Stimulated activated CD4-positive, alpha-beta T cell treated with anti-CD3 and anti-CD28 coated beads, TNF-alpha, amount 100 ng/mL, for 48 hours (primary cell): ENCODE data around the gene FAM81A.
"Not testable (repeated sequence)": the region's sequence is repeated elsewhere in the genome, so short reads cannot be mapped to it uniquely, and the experiment has no call there.

Source experiments
- DNase-seq, 3 donors: peaks; one replicate each; pipeline ENCODE4 v3.0.0-alpha.2; 2020; ENCODE audit warnings: low read depth in 3 of 3

The FAM81A gene

GRCh38 chr15:59424616-59425015 is 13.4 kb upstream of the FAM81A start:
- no peak for DNase-seq

- DNase-seq: not testable (repeated sequence)
Observed at GRCh38 chr15:59428898-59429297, 9.1 kb upstream of the FAM81A start.

- no peak for DNase-seq
Observed at GRCh38 chr15:59432389-59432788, 5.6 kb upstream of the FAM81A start.

- DNase-seq: no peak
Observed at GRCh38 chr15:59434481-59434880, 3.5 kb upstream of the FAM81A start.

- DNase-seq: no peak
Observed at GRCh38 chr15:59436774-59437141, 1.2 kb upstream of the FAM81A start.

- DNase-seq: no peak
Observed at GRCh38 chr15:59437142-59437816, 707 bp upstream of the FAM81A start.

GRCh38 chr15:59438625-59439290 is 772 bp downstream of the FAM81A start:
- no peak for DNase-seq

- no peak for DNase-seq
Observed at GRCh38 chr15:59439576-59439975, 1.6 kb downstream of the FAM81A start.

- DNase-seq: no peak
Observed at GRCh38 chr15:59443341-59444072, 5.5 kb downstream of the FAM81A start.

- no peak for DNase-seq
Observed at GRCh38 chr15:59444081-59444835, 6.3 kb downstream of the FAM81A start.

GRCh38 chr15:59444980-59445545 is 7.1 kb downstream of the FAM81A start:
- no peak for DNase-seq

GRCh38 chr15:59446232-59446957 is 8.4 kb downstream of the FAM81A start:
- no peak for DNase-seq

- no peak for DNase-seq
Observed at GRCh38 chr15:59447367-59447766, 9.4 kb downstream of the FAM81A start.

GRCh38 chr15:59448871-59449270 is 10.9 kb downstream of the FAM81A start:
- DNase-seq: no peak

GRCh38 chr15:59453474-59454215 is 15.7 kb downstream of the FAM81A start:
- no peak for DNase-seq

GRCh38 chr15:59456114-59456513 is 18.1 kb downstream of the FAM81A start:
- no peak for DNase-seq

GRCh38 chr15:59457103-59457502 is 19.1 kb downstream of the FAM81A start:
- DNase-seq: no peak

GRCh38 chr15:59461521-59461920 is 23.5 kb downstream of the FAM81A start:
- DNase-seq: no peak

GRCh38 chr15:59473226-59473625 is 35.2 kb downstream of the FAM81A start:
- DNase-seq: no peak

GRCh38 chr15:59475161-59475560 is 37.2 kb downstream of the FAM81A start:
- DNase-seq: not testable (repeated sequence)
